SU-DHL-6 (cell line): ENCODE measurements around the gene DPM1.
A peak's percentile ranks its signal among the peaks of the same experiment; 100 is the strongest.

Experiments used
- H2AFZ ChIP-seq: fragments of 200-600 bp; sonication (generic); 2 replicates; pipeline ENCODE4 v1.6.1; 2014; ENCODE audit warnings: low read depth, mild to moderate bottlenecking, moderate library complexity, mixed read lengths, antibody characterized with exemption, low read length; ENCODE audit not compliant: severe bottlenecking
- H3F3A ChIP-seq: fragments of 200-600 bp; shearing (Covaris generic); 2 replicates; pipeline ENCODE4 v1.6.0; 2016; ENCODE audit warnings: antibody characterized with exemption, mild to moderate bottlenecking; ENCODE audit not compliant: insufficient read depth
- H3K27ac ChIP-seq: fragments of 200-600 bp; sonication (generic); 2 replicates; pipeline ENCODE4 v1.5.1; 2016; ENCODE audit warnings: low read depth, mild to moderate bottlenecking, low read length, moderate library complexity, mixed read lengths
- H3K27me3 ChIP-seq: fragments of 200-600 bp; sonication (generic), shearing (Covaris generic); 2 replicates; pipeline ENCODE4 v1.6.0; 2014; ENCODE audit warnings: mild to moderate bottlenecking, low read length
- H3K36me3 ChIP-seq: fragments of 200-600 bp; sonication (generic); 2 replicates; pipeline ENCODE4 v1.6.1; 2014; ENCODE audit warnings: mild to moderate bottlenecking, low read length, mixed read lengths
- H3K4me2 ChIP-seq: fragments of 300-600, 200-600 bp; shearing (Covaris generic), sonication (generic); 2 replicates; pipeline ENCODE4 v1.6.0; 2014; ENCODE audit warnings: low read length, low read depth, mild to moderate bottlenecking; ENCODE audit not compliant: poor library complexity, severe bottlenecking
- H3K4me3 ChIP-seq: fragments of 200-600 bp; sonication (generic); 2 replicates; pipeline ENCODE4 v1.5.1; 2014; ENCODE audit warnings: antibody characterized with exemption, low read length, mild to moderate bottlenecking, mixed read lengths; ENCODE audit not compliant: insufficient read depth, poor library complexity, severe bottlenecking
- H3K79me2 ChIP-seq: fragments of 200-600 bp; sonication (generic); 2 replicates; pipeline ENCODE4 v1.6.1; 2014; ENCODE audit warnings: mild to moderate bottlenecking, low read length, moderate library complexity; ENCODE audit not compliant: insufficient read depth
- H3K9ac ChIP-seq: fragments of 200-600 bp; sonication (generic); 2 replicates; pipeline ENCODE4 v1.7.0; 2014; ENCODE audit warnings: mild to moderate bottlenecking, low read length
- H3K9me2 ChIP-seq: fragments of 200-600 bp; sonication (generic); replicated peaks from 2 replicates; pipeline ENCODE4 v1.6.1; 2014; ENCODE audit warnings: low read length; ENCODE audit not compliant: insufficient read depth
- H3K9me3 ChIP-seq: fragments of 200-600 bp; sonication (generic); 2 replicates; pipeline ENCODE4 v1.6.1; 2014; ENCODE audit warnings: low read length, mixed read lengths; ENCODE audit not compliant: insufficient read depth
- H4K20me1 ChIP-seq: fragments of 200-600 bp; sonication (generic); 2 replicates; pipeline ENCODE4 v1.6.1; 2014; ENCODE audit warnings: low read depth, mild to moderate bottlenecking, antibody characterized with exemption, low read length, moderate library complexity, mixed read lengths
- EZH2phosphoT487 ChIP-seq: fragments of 200-600 bp; sonication (generic), shearing (Covaris generic); conservative IDR thresholded peaks from 2 replicates; pipeline ENCODE4 v1.6.1; 2018; ENCODE audit warnings: mild to moderate bottlenecking, antibody characterized with exemption, low read length, moderate library complexity, mixed read lengths
- TF ChIP-seq, protein P1 (sequence below): fragments of 200-600 bp; sonication (generic); IDR thresholded peaks from one replicate; pipeline ENCODE4 v1.5.1; 2017; ENCODE audit warnings: antibody characterized with exemption, mild to moderate bottlenecking, low read length, moderate library complexity; ENCODE audit not compliant: insufficient read depth, poor library complexity, severe bottlenecking

Gene DPM1

DNA sequence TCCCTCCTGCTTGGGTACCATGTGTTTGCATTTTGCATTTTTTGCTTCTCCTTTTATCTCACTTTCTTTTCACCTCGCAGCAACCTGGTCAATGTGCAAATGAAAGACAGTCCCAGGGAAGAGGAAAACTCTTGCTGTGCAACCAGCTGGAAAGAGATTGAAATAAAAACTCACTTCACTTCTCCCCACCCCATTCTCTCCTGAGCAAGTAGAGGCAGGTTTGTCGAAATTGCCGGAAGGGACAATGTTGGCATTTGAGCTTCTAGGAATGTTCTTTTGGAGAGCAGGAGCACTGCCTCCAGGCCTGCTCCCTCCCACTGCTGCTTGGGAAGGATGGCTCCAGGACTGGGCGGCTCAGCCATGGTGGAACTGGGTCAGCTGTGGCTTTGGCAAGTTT lies 34.0 kb upstream of the DPM1 start:
- Histone ChIP-seq H3K9me3 (no peaks in the 10 kb centered on the region), H3K27me3 (no peaks in the 10 kb centered on the region; the same call in 1 of the 2 replicates), H3K4me3 (no peak overlapping the region), H3K4me2 (no peak overlapping the region), H3F3A (no peaks in the 10 kb centered on the region), H4K20me1 (no peaks in the 10 kb centered on the region), H3K79me2 (no peaks in the 10 kb centered on the region), H3K9ac (no peak overlapping the region), H3K9me2 (no peaks in the 10 kb centered on the region), H3K36me3 (no peaks in the 10 kb centered on the region), H2AFZ (no peak overlapping the region), H3K27ac (no peak overlapping the region)
- no peak for TF ChIP-seq EZH2phosphoT487
- TF ChIP-seq, protein P1, sequence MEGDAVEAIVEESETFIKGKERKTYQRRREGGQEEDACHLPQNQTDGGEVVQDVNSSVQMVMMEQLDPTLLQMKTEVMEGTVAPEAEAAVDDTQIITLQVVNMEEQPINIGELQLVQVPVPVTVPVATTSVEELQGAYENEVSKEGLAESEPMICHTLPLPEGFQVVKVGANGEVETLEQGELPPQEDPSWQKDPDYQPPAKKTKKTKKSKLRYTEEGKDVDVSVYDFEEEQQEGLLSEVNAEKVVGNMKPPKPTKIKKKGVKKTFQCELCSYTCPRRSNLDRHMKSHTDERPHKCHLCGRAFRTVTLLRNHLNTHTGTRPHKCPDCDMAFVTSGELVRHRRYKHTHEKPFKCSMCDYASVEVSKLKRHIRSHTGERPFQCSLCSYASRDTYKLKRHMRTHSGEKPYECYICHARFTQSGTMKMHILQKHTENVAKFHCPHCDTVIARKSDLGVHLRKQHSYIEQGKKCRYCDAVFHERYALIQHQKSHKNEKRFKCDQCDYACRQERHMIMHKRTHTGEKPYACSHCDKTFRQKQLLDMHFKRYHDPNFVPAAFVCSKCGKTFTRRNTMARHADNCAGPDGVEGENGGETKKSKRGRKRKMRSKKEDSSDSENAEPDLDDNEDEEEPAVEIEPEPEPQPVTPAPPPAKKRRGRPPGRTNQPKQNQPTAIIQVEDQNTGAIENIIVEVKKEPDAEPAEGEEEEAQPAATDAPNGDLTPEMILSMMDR = no peak

DNA sequence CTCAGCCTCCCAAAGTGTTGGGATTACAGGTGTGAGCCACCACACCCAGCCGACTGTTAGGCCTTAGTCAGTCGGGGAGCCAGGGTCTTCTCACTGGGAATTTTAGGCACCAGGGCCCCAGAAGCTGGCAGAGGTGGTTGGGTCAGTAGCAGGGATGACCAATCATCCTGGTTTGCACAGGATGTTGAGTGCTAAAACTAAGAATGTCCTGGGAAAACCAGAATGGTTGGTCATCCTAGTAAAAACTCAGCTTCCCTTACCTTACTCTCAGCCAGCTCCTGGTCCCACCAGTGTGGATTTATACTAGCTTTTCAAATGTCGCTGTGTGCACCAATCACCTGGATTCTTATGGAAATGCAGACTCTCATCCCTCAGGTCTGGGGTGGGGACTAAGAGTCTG lies 32.7 kb upstream of the DPM1 start:
- TF ChIP-seq, protein P1 = no peak
- TF ChIP-seq EZH2phosphoT487 = no peak
- no peaks in the 10 kb centered on the region for H3K9me2 ChIP-seq
- H3K36me3 ChIP-seq = no peaks in the 10 kb centered on the region
- H3K4me2 ChIP-seq = no peak overlapping the region
- H3K9me3 ChIP-seq = no peaks in the 10 kb centered on the region
- no peak overlapping the region for H3K4me3 ChIP-seq
- no peak overlapping the region for H3K9ac ChIP-seq
- no peak overlapping the region for H3K27ac ChIP-seq
- H3K79me2 ChIP-seq = no peaks in the 10 kb centered on the region
- H4K20me1 ChIP-seq = no peaks in the 10 kb centered on the region
- H2AFZ ChIP-seq = no peak overlapping the region
- H3K27me3 ChIP-seq = no peaks in the 10 kb centered on the region; the same call in 1 of the 2 replicates
- no peaks in the 10 kb centered on the region for H3F3A ChIP-seq

DNA sequence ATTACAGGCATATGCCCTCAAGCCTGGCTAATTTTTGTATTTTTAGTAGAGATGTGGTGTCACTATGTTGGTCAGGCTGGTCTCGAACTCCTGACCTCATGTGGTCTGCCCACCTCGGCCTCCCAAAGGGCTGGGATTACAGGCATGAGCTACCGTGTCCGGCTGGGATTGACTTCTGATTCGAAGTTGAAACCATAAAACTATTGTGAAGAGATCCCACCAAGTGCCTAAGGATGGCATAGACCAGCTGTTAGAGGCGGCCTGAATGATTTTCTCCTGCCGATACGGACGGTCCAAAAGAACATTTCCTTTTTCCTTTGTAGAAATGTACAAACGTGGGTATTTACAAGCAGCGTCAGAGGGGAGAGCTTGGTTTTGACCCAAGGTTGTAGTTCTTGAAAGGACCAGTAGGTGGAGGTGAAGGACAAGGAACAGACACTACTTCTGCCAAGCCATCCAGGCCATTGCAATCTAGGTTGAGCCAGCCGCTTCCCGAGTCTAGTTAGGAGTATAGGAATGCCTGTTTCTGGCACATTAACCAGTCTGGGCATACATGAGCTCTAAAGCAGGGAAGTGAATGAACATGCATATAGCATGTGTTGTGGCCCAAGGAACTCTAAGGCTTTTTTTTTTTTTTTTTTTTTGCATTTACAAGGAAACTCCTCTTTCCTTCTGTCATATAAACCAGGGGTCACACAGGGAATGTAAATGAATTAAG lies 29.3 kb upstream of the DPM1 start:
- no peaks in the 10 kb centered on the region for H4K20me1 ChIP-seq
- TF ChIP-seq EZH2phosphoT487 = no peak
- TF ChIP-seq, protein P1 = peak; percentile 57
- H3K79me2 ChIP-seq = no peaks in the 10 kb centered on the region
- H3K9me3 ChIP-seq = no peaks in the 10 kb centered on the region
- no peak overlapping the region for H3K27ac ChIP-seq
- H3K9me2 ChIP-seq = no peaks in the 10 kb centered on the region
- no peaks in the 10 kb centered on the region for H3F3A ChIP-seq
- no peak overlapping the region for H3K9ac ChIP-seq
- peak overlapping the region; percentile 46 for H2AFZ ChIP-seq
- H3K4me3 ChIP-seq = no peak overlapping the region
- no peak overlapping the region for H3K4me2 ChIP-seq
- H3K36me3 ChIP-seq = no peaks in the 10 kb centered on the region
- no peaks in the 10 kb centered on the region for H3K27me3 ChIP-seq
